ENCODE results near the gene FKBP6. TPM values are rescaled to one million over a fixed set of nuclear protein-coding genes. Genes with fewer than 3 reads are reported as not detected.

Gene FKBP6
- polyA plus RNA-seq, 1 donor from 2014 or later: not detected

DNA sequence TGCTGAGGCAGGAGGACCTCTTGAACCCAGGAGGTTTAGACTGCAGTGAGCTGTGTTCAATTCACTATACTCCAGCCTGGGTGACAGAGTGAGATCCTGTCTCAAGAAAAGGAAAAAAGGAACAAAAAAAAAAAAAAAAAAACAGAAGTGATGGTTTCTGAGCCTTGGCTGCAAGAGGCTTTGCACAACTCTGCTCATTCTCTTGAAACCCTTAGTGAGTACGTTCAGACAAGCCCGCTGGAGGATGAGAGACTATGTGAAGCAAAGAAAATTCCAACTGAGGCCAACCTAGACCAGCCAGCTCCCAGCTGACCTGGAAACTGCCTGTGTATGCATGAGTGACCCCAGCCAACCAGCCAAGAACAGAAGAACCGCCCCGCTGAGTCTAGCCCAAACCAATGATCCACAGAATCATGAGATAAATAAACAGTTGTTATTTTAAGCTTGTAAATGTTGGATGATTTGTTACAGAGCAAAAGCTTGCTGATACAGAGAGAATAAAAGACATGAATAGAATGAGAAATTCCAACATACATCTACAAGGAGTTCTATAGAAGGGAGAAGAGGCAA, 55.1 kb downstream of the FKBP6 start:
- H3K4me3 ChIP-seq (ENCODE audit: low read length): no peak overlapping the region
- H3K4me2 ChIP-seq (ENCODE audit: low read length): no peak overlapping the region
- H3K9ac ChIP-seq (ENCODE audit: low read length): no peak overlapping the region
- H4K20me1 ChIP-seq (ENCODE audit: insufficient read depth): no peaks in the 10 kb centered on the region
- no peak overlapping the region for H3K27ac ChIP-seq (ENCODE audit: low read length)
- no peaks in the 10 kb centered on the region for H3K79me2 ChIP-seq (replicated peaks; ENCODE audit: insufficient read depth, low read length)
- H3K36me3 ChIP-seq (ENCODE audit: insufficient read depth, low read length): no peaks in the 10 kb centered on the region
- no peaks in the 10 kb centered on the region for H3K9me3 ChIP-seq (ENCODE audit: low read length)
- H3K9me2 ChIP-seq (ENCODE audit: insufficient read depth, low read length): no peaks in the 10 kb centered on the region
- no peak for TF ChIP-seq EP300 (conservative IDR thresholded peaks at IDR 0.05; ENCODE audit: poor library complexity, severe bottlenecking)
- TF ChIP-seq, protein P1, sequence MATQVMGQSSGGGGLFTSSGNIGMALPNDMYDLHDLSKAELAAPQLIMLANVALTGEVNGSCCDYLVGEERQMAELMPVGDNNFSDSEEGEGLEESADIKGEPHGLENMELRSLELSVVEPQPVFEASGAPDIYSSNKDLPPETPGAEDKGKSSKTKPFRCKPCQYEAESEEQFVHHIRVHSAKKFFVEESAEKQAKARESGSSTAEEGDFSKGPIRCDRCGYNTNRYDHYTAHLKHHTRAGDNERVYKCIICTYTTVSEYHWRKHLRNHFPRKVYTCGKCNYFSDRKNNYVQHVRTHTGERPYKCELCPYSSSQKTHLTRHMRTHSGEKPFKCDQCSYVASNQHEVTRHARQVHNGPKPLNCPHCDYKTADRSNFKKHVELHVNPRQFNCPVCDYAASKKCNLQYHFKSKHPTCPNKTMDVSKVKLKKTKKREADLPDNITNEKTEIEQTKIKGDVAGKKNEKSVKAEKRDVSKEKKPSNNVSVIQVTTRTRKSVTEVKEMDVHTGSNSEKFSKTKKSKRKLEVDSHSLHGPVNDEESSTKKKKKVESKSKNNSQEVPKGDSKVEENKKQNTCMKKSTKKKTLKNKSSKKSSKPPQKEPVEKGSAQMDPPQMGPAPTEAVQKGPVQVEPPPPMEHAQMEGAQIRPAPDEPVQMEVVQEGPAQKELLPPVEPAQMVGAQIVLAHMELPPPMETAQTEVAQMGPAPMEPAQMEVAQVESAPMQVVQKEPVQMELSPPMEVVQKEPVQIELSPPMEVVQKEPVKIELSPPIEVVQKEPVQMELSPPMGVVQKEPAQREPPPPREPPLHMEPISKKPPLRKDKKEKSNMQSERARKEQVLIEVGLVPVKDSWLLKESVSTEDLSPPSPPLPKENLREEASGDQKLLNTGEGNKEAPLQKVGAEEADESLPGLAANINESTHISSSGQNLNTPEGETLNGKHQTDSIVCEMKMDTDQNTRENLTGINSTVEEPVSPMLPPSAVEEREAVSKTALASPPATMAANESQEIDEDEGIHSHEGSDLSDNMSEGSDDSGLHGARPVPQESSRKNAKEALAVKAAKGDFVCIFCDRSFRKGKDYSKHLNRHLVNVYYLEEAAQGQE (IDR thresholded peaks at IDR 0.05; ENCODE audit: borderline replicate concordance): no peak
- no peak for TF ChIP-seq TAF1 (IDR thresholded peaks at IDR 0.05; ENCODE audit: low read depth)
- no peak for TF ChIP-seq RAD21 (conservative IDR thresholded peaks at IDR 0.05)
- TF ChIP-seq, protein P2, sequence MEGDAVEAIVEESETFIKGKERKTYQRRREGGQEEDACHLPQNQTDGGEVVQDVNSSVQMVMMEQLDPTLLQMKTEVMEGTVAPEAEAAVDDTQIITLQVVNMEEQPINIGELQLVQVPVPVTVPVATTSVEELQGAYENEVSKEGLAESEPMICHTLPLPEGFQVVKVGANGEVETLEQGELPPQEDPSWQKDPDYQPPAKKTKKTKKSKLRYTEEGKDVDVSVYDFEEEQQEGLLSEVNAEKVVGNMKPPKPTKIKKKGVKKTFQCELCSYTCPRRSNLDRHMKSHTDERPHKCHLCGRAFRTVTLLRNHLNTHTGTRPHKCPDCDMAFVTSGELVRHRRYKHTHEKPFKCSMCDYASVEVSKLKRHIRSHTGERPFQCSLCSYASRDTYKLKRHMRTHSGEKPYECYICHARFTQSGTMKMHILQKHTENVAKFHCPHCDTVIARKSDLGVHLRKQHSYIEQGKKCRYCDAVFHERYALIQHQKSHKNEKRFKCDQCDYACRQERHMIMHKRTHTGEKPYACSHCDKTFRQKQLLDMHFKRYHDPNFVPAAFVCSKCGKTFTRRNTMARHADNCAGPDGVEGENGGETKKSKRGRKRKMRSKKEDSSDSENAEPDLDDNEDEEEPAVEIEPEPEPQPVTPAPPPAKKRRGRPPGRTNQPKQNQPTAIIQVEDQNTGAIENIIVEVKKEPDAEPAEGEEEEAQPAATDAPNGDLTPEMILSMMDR (IDR thresholded peaks at IDR 0.05; ENCODE audit: poor library complexity, severe bottlenecking): no peak
- no peak overlapping the region for H2AFZ ChIP-seq (ENCODE audit: low read depth, low read length)
- H3F3A ChIP-seq (ENCODE audit: insufficient read depth, low read length, poor library complexity, severe bottlenecking): no peaks in the 10 kb centered on the region
- no peaks in the 10 kb centered on the region for H3K27me3 ChIP-seq (ENCODE audit: insufficient read depth, low read depth, low read length)

DNA sequence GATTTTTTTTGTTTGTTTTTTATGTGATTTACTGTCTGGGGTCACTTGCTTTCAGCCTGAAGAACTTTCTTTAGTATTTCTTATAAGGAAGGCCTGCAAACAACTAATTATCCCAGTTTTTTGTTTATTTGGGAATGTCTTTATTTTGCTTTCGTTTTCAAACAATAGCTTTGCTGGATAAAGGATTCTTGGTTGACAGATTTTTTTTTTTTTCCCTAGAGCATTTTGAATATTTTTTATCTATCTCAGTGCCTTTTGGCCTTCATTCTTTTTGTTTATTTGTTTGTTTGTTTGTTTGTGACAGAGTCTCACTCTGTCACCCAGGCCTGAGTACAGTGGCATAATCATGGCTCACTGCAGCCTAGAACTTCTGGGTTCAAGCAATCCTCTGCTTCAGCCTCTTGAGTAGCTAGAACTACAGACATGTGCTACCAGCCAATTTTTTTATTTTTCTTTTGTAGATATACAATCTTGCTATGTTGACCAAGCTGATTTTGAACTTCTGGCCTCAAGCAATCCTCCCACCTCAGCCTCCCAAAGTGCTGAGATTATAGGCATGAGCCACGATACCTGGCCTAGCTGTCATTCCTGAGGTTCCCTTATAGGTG, 59.4 kb downstream of the FKBP6 start:
- no peaks in the 10 kb centered on the region for H3K9me3 ChIP-seq (ENCODE audit: low read length)
- no peak overlapping the region for H3K4me2 ChIP-seq (ENCODE audit: low read length)
- no peaks in the 10 kb centered on the region for H3K9me2 ChIP-seq (ENCODE audit: insufficient read depth, low read length)
- H3K27ac ChIP-seq (ENCODE audit: low read length): no peak overlapping the region
- H2AFZ ChIP-seq (ENCODE audit: low read depth, low read length): no peak overlapping the region
- no peaks in the 10 kb centered on the region for H3K79me2 ChIP-seq (replicated peaks; ENCODE audit: insufficient read depth, low read length)
- no peaks in the 10 kb centered on the region for H3K36me3 ChIP-seq (ENCODE audit: insufficient read depth, low read length)
- no peaks in the 10 kb centered on the region for H4K20me1 ChIP-seq (ENCODE audit: insufficient read depth)
- no peak for TF ChIP-seq RAD21 (conservative IDR thresholded peaks at IDR 0.05)
- TF ChIP-seq MXI1 (conservative IDR thresholded peaks at IDR 0.05; ENCODE audit: poor library complexity, severe bottlenecking): no peak
- TF ChIP-seq, protein P2 (IDR thresholded peaks at IDR 0.05; ENCODE audit: poor library complexity, severe bottlenecking): no peak
- no peak for TF ChIP-seq TAF1 (IDR thresholded peaks at IDR 0.05; ENCODE audit: low read depth)
- TF ChIP-seq, protein P1 (IDR thresholded peaks at IDR 0.05; ENCODE audit: borderline replicate concordance): no peak
- no peak for TF ChIP-seq EP300 (conservative IDR thresholded peaks at IDR 0.05; ENCODE audit: poor library complexity, severe bottlenecking)
- TF ChIP-seq EZH2 (IDR thresholded peaks at IDR 0.05; ENCODE audit: borderline replicate concordance, insufficient read depth, low read length, poor library complexity, severe bottlenecking): no peak
- TF ChIP-seq POLR2AphosphoS5 (IDR thresholded peaks at IDR 0.05): no peak
- no peak for TF ChIP-seq SMC3 (conservative IDR thresholded peaks at IDR 0.05; ENCODE audit: poor library complexity)
- no peak overlapping the region for H3K4me3 ChIP-seq (ENCODE audit: low read length)
- H3F3A ChIP-seq (ENCODE audit: insufficient read depth, low read length, poor library complexity, severe bottlenecking): no peaks in the 10 kb centered on the region
- H3K27me3 ChIP-seq (ENCODE audit: insufficient read depth, low read depth, low read length): no peaks in the 10 kb centered on the region
- no peak overlapping the region for H3K9ac ChIP-seq (ENCODE audit: low read length)

Data from neural cell (in vitro differentiated cells).